NCI-H1048 (cell line): ENCODE measurements around the gene RAX.
"Not testable (repeated sequence)": the region's sequence is repeated elsewhere in the genome, so short reads cannot be mapped to it uniquely, and the experiment has no call there.

Experiments
- DNase-seq: peaks from one replicate; lab custom pipeline; 2025; lab: John Stamatoyannopoulos, UW

The RAX gene

DNA sequence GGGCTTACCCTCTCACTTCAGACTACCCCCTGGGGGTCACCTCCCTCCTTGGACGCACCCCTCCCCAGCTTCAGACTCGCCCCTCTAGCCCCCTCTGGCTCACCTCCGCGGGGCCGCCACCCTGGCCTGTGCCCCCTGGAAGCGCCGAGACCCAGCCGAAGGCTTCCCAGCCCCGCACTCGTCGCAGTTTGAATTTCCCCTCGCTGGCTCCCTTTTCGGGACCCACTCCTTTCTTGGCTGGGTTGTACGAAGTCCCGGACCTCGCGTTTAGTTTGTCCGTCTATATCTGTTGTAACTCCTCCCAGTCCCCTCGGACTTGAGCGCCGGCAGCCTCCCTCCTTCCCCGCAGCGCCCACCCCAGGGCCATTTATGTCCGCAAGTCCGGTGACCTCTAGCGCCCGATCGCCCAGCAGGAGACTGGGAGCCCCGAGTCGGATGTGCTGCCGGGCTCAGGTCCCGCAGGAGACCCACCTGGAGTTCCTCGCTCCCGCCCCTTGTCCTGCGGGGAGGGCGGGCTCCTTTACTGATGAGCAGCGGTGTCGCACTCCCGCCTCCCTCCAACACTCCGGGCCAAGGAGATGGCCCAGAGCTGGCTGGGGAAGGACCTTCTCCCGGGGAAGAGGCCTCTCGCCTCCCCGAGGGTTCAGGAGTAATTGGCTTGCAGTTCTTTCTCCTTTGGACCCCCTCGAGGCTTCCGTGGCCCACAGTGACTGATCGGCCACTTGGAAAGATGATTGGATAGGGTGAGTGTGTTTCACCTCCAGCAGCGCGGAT, 692 bp upstream of the RAX start:
- no peak for DNase-seq

DNA sequence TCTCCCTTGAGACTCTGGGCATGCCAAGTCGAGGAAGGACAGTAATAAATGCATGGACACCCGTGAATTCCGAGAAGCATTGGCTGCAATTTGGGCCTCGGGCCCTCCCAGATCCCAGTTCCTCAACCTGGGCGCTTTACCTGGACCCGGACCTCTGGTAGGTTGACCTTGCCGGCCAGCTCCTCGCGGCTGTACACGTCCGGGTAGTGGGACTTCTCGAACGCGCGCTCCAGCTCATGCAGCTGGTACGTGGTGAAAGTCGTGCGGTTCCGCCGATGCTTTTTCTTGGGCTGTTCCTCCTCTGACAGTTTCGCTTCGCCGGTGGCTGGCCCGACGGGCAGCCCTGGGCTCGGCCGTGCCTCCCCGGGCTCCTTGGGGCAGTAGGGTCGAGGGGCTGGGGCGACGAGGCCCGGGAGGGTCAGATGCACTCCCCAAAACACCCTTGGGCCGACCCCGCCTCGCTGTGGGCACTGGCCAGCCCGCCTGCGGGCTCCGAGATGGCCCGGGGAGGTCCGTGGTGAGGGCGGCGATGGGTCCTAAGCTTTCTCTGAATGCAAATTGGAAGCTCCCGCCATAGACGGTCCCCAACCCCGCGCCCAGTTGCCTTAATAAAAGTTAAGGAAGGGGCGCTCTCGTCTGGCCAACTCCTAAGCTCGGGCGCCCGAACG, 899 bp downstream of the RAX start:
- DNase-seq, result no peak

DNA sequence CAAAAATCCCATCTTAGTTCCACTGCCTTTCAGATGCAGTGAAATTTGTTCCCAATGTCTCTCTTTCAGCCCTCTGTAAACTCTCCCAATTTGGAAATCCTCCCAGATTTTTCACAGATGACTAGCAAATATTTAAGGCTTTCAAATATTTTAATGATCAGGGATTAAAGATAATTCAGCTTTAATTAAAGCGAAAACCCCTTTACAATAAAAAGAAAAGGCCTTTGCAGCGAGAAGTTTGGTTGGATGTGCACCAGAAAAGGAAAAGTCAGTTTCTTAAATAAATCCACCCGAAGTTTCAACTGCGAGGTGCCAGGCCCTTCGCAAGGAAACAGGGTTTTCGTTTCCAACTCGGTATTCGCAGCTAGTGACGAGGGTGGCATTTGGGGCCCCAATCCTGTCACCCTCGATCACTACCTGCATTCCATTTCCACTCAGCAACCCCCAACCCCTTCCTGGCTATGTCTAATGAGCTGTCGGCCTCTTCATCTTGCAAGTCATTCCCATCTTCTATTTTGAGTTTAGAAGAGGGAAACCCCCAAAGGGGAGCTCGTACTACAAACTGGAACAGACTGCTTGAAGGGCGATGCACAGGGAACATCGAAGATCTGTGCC, 1.5 kb downstream of the RAX start:
- no peak for DNase-seq

DNA sequence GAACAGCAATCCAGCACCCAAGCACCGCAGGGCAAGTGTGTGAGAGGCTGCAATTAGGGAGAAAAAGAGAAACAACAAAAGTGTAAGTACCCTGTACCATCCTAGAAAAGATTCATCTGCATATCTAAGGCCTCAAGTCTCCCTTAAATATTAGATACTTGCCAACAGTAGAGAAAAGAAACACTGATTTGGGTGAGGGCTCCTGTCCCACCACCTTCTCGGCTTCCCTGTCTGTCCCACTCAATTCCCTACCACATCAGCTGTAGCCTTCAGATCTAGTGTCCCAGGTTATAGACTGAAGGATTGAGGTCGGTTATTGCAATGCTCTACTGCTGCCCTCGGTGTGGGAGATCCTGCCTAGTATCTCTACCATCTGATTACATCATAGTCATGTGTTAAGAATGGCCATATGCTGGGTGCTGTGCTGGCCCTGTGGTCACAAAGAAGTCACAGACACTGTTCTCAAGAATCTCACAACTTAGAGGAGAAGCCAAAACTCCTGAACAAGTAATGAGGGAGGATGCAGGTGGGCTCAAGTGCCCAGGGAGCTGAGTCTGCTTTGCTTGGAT, 2.5 kb downstream of the RAX start:
- DNase-seq, result no peak

DNA sequence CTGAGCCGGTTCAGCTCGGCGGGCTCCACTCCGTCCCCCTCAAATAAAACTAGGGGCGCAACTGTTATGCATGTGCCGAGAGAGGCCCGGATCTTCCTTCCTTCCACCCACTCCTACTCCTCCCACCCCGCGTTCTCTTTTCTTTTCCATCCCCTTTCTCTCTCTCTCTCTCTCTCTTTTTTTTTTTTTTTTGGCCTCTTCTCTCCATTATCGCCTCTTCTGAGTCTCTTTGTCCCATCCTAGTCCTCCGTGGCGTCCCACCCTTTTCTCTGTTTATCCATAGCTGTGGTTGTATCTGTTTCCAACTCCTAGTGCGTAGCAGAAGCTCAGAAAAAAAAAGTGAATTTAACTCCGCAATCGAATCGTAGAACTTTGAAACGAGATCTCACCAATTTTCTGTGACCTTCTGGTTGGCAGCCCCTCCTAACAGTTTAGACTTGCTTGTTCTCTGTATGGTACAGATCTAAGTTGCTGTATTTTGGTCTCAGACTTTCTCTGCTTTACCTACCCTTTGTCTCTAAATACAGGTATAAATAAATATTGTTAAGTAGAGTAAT, 3.6 kb downstream of the RAX start:
- no peak for DNase-seq

DNA sequence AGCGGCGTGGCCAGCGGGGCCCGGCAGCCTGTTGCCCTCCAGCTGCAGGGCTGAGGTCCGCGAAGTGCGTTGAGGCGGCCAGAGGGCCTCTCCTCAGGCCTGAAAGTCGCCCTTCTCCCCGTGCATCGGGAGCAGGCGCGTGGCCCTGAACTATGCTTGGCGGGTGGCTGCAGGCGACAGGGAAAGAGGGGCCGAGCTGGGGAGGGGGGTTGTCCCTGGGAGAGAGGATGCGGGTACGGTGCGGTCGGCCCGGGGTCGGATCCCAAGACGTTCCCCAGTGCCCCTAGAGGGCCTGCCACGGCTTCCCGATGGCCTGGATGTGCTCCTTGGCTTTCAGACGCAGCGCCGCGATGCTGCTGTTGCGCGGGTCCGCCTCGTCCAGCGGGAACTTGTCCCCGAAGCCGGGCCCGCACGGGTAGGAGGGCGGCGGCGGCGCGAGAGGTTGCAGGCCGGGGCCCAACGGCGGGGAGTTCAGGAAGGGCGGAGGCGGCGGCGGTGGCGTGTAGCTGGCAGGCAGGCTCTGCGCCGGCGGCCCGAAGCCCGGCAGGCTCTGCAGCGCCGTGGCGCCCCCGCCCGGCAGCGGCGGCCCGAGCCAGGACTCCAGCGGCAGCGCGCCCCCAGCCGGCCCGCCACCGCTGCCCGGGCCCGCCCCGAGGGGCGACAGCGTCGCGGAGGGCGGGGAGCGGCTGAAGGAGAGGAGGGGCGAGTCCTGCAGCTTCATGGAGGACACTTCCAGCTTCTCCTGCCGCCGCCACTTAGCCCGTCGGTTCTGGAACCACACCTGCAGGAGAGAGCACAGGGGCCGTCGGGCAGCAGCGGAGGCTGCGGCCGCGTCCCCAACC, 4.3 kb downstream of the RAX start:
- peak; percentile 3 for DNase-seq

DNA sequence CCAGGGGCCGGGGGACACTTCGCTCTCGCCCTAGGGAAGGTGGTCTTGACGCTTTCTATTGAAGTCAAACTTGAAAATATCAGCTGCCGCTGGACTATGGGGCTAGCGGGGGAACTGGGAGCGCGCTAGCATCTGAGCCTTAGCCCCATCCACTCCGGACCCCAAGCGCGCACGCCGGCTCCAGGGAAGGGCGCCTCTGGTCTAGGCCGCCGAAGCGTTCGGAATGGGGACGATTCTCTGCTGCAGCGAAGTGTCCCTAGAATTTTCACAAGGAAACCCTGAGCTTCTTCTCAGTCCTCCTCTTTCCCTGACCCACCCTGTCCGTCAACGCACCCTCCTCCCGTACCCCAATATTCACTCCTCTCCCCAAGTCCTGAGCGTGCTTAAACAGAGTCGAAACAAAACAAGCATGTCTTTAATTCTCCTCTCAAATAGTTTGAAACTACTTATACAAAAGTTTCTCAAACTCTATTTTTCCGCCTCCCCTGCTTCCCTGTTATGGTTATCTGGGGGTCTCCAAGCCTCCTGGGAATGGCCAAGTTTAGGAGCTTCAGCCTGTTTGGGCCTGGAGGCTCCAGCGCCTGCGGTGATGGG, 5.0 kb downstream of the RAX start:
- DNase-seq, result no peak

DNA sequence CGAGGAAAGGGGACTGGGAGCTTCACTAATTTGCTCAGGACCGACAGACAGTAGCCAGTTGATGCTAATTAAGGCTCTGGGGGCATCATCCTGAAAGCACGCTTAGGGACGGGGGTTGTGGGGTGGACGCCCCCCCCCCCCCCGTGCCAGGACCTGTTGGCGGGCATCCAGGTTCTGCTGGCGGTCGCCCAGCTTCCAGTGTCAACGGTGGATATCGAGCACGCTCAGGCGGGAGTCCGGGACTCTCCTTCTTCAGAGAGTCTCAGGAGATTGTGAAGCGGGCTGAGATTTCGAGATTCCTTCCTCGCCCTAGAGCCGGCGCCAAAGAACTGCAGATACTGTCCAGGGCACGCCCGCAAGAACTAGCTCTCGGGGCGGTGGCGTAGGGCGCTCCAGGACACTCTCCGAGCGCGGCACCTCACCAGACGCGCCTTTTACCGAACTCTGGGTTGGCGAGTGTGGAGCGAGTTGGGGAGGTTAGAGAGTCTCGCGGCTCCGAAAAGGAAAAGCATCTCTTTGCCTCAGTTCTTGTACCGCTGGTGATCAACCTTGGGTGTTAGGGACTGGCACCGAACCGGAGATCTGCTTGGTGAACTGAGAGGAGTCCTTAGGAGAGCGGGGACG, 5.6 kb downstream of the RAX start:
- no peak for DNase-seq

DNA sequence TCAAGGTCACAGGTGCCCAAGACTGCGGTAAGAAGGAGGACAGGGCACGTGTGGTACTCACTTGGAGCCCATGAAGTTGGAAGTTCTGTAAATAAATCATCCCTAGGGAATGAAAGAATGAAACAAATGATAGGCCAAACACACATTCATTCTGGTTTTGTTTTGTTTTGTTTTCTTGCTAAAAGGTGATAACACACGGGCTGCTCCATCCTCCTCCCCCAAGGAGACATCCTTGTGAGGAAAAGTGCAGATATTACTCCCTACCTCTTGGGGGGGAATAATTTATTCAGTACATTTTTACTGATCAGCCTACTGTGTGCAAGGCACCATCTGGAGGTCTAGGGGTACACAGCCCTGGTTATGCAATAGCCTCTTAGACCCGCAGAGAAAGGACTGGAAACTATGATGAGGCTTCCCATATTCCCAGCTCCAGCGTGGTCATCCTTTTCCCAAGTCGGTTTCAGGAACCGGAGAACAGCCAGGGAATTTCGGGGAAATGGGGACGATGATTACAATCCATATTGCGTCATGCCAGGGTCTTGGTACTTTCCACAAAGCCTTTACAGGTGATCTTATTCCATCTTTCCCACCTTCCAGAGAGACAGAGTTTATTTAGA, 6.3 kb downstream of the RAX start:
- DNase-seq, result no peak

DNA sequence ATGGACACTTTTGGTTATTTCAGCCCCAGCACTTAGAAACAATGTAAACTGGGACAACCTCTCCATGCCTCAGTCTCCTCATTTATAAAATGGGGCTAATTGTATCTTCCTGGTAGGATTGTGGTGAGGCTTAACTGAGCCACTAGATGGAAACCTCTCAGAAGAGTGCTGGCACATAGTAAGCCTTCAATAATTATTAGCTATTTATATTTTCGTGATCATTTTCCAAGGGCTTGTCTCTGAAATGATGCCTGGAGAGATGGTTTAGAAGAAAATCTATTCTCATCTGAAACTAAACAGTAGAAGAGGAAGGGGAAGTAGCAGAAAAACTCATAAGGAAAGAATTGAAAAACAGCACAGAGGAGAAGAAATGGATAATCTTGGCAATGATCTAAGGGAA, 6.8 kb downstream of the RAX start:
- DNase-seq, result no peak

DNA sequence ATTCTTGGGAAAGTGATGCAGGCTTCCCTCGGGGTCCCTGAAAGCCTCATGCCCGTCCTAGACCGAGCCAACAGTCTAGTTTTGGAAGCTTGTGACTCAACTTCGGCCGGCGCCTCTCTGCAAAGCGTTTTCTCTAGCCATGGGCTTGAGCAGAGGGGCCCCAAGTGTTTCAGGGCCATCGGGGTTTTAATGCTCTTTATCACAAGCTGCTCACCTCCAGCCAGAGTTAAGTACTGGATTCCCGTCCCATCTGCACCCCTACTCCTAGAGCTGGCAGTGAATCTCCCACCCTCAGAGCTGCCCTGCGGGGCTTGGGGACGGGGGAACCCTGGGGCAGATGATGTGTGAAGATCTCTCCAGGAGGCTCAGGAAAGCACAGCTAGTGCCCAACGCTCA, 7.3 kb downstream of the RAX start:
- DNase-seq, result no peak

DNA sequence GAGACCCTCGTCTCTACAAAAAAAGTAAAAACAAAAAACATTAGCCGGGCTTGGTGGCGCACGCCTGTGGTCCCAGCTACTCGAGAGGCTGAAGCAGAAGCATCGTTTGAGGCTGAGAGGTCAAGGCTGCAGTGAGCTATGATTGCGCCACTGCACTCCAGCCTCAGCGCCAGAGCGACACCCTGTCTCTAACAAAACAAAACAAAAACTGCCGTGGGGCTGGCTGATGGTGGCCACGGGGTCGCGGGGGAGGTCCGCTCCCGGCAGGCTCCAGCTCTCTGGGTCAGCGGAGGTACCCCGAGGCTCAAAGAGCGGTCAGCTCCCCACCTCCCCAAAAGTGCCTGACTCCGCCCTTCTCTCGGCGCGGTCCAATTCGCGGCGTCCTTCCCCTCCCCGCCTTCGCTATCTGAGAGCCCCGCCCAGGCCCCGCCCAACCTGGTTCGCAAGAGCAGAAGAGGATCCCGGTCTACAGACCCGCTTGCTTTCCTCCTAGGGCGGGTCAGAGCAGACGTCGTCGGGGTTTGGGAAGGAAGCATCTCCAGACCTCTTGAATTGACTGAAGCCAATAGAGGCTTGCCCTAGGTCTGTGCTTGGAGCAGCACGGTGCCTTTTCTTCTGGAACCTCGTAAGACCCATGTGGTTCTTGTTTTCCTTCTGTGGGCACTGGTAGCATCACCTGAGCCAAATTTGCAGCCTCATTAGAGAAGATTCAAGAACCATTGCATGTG, 7.8 kb downstream of the RAX start:
- no peak for DNase-seq

DNA sequence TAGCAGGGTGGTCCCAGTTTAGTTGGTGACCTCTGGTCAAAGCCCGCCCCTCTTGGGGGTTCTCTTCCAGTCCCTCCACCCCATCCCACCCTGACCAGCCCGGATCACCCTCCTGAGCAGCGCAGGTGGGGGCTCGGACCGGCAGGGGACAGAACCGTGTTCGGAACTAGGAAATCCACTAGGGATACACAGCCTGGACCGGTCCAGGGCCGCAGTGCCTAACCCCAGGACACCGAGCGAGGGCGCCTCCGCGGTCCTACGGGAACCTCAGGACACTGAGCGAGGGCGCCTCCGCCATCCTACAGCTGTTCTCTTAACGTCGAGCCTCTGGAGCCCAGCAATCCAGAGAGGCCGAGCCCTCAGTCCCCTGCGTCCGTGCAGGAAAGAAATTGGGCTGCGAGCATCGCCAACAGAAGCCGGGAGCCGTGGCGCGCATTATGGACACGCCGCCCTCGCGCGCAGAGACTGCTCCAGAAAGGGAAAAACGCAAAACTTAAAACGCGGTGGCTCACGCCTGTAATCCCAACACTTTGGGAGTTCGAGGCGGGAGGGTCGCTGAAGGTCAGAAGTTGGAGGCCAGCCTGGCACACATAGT, 8.5 kb downstream of the RAX start:
- no peak for DNase-seq

DNA sequence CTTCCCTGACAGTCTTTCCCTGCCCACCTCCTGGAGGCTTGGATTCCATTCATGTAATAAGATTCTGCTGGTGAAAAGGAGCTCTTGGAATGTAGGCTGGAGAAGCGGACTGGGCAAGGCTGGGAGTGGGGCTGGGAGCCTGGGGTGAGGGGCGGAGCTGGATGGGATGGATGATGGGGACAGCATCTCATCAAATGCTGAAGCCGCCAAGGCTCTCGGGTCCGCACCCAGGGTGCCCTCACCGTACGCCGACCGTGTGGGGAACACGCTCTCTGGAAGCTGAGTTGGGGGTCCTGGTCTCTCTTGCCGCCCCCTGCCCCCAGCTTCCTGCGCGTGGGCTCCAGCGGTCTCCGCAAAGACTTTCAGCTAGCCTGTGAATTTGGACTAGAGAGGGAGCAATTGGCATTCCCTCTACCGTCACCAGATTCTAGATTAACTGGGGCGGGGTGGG, 9.1 kb downstream of the RAX start:
- no peak for DNase-seq

DNA sequence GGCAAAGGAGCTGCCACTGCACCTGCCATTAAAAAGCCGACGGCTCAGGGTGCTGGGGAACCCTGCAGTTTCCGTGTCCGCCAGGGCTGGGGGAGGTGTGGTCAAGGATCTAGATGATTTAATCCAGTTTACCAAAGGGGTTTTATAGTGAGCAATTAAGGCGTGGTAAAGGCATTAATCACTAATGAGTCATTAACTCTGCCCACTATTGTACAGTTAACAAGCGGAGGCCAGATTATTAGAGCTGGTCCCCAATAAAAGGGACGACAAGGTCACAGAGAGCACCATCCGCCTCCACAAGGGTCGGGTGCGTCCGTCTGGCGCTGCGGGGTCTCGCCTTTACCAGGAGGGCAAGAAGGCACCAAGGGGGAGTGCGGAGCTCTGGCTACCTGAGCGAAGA, 9.6 kb downstream of the RAX start:
- no peak for DNase-seq

DNA sequence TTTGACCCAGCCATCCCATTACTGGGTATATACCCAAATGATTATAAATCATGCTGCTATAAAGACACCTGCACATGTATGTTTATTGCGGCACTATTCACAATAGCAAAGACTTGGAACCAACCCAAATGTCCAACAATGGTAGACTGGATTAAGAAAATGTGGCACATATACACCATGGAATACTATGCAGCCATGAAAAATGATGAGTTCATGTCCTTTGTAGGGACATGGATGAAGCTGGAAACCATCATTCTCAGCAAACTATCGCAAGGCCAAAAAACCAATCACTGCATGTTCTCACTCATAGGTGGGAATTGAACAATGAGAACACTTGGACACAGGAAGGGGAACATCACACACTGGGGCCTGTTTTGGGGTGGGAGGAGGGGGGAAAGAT, 11.0 kb downstream of the RAX start:
- DNase-seq, result not testable (repeated sequence)

DNA sequence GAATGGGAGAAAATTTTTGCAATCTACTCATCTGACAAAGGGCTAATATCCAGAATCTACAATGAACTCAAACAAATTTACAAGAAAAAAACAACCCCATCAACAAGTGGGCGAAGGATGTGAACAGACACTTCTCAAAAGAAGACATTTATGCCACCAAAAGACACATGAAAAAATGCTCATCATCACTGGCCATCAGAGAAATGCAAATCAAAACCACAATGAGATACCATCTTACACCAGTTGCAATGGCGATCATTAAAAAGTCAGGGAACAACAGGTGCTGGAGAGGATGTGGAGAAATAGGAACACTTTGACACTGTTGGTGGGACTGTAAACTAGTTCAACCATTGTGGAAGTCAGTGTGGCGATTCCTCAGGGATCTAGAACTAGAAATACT, 11.4 kb downstream of the RAX start:
- DNase-seq, result not testable (repeated sequence)

DNA sequence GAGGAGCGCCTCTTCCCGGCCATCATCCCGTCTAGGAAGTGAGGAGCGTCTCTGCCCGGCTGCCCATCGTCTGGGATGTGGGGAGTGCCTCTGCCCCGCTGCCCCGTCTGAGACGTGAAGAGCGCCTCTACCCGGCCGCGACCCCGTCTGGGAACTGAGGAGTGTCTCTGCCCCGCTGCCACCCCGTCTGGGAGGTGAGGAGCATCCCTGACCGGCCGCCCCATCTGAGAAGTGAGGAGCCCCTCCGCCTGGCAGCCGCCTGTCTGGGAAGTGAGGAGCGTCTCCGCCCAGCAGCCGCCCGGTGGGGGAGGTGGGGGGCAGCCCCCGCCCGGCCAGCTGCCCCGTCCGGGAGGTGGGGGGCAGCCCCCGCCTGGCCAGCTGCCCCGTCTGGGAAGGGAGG, 17.8 kb downstream of the RAX start:
- DNase-seq, result not testable (repeated sequence)

DNA sequence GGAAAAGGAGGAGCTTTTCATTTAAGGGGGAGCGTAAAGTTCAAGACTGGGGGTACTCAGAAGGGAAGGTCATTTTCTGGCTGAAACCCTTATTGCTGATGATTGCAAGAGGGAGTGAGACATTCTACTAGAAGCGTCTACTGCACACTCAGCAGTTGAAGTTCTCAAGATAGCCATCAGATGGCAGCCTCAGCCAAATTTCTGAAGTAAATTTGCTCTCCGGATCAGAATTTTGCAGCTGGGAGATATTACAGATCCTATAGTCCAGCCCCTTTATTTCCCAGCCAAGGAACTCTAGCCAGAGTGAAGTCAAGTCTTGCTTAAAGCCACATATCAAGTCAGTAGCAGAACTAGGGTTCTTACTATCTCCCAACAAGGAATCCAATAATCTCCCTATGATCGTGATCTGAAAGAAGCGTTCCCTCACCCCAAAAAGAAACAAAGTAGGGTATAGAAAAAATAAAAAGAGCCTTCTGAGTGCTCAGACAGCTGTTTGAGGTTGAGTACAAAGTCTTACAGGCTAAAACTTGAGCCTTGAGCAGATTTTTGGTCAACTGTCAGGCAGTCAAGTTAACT, 24.0 kb downstream of the RAX start:
- peak; percentile 18 for DNase-seq
